Ishikawa (cell line): ENCODE measurements around the gene RTN4RL1.

Experiments used
- CEBPB ChIP-seq: IDR thresholded peaks from 2 replicates; pipeline ENCODE4 v1.6.1; 2012
- CREB1 ChIP-seq: IDR thresholded peaks from 2 replicates; pipeline ENCODE4 v1.6.1; 2012; ENCODE audit warnings: low read depth
- EGR1 ChIP-seq: IDR thresholded peaks from 2 replicates; pipeline ENCODE4 v1.6.1; 2012
- EP300 ChIP-seq: IDR thresholded peaks from 2 replicates; pipeline ENCODE4 v1.6.1; 2012; ENCODE audit warnings: borderline replicate concordance
- NFIC ChIP-seq: IDR thresholded peaks from 2 replicates; pipeline ENCODE4 v1.6.1; 2012
- RAD21 ChIP-seq: IDR thresholded peaks from 2 replicates; pipeline ENCODE4 v1.6.1; 2012; ENCODE audit warnings: low read depth
- TCF12 ChIP-seq: IDR thresholded peaks from 2 replicates; pipeline ENCODE4 v1.6.1; 2012; ENCODE audit warnings: low read depth
- YY1 ChIP-seq: IDR thresholded peaks from 2 replicates; pipeline ENCODE4 v1.6.1; 2012; ENCODE audit warnings: low read depth
- ZBTB7A ChIP-seq: IDR thresholded peaks from 2 replicates; pipeline ENCODE4 v1.6.1; 2012; ENCODE audit warnings: low read depth
- TF ChIP-seq, protein P1 (sequence below): IDR thresholded peaks from 2 replicates; pipeline ENCODE4 v1.6.1; 2012; ENCODE audit warnings: low read depth, mild to moderate bottlenecking

DNA sequence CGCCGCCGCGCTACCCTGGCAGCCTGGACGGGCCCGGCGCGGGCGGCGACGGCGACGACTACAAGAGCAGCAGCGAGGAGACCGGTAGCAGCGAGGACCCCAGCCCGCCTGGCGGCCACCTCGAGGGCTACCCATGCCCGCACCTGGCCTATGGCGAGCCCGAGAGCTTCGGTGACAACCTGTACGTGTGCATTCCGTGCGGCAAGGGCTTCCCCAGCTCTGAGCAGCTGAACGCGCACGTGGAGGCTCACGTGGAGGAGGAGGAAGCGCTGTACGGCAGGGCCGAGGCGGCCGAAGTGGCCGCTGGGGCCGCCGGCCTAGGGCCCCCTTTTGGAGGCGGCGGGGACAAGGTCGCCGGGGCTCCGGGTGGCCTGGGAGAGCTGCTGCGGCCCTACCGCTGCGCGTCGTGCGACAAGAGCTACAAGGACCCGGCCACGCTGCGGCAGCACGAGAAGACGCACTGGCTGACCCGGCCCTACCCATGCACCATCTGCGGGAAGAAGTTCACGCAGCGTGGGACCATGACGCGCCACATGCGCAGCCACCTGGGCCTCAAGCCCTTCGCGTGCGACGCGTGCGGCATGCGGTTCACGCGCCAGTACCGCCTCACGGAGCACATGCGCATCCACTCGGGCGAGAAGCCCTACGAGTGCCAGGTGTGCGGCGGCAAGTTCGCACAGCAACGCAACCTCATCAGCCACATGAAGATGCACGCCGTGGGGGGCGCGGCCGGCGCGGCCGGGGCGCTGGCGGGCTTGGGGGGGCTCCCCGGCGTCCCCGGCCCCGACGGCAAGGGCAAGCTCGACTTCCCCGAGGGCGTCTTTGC, 32.8 kb upstream of the RTN4RL1 start:
- TF ChIP-seq EGR1 (no peak), EP300 (no peak), RAD21 (no peak), YY1 (no peak), ZBTB7A (no peak), TCF12 (no peak), CREB1 (no peak), CEBPB (no peak), NFIC (no peak)
- TF ChIP-seq, protein P1, sequence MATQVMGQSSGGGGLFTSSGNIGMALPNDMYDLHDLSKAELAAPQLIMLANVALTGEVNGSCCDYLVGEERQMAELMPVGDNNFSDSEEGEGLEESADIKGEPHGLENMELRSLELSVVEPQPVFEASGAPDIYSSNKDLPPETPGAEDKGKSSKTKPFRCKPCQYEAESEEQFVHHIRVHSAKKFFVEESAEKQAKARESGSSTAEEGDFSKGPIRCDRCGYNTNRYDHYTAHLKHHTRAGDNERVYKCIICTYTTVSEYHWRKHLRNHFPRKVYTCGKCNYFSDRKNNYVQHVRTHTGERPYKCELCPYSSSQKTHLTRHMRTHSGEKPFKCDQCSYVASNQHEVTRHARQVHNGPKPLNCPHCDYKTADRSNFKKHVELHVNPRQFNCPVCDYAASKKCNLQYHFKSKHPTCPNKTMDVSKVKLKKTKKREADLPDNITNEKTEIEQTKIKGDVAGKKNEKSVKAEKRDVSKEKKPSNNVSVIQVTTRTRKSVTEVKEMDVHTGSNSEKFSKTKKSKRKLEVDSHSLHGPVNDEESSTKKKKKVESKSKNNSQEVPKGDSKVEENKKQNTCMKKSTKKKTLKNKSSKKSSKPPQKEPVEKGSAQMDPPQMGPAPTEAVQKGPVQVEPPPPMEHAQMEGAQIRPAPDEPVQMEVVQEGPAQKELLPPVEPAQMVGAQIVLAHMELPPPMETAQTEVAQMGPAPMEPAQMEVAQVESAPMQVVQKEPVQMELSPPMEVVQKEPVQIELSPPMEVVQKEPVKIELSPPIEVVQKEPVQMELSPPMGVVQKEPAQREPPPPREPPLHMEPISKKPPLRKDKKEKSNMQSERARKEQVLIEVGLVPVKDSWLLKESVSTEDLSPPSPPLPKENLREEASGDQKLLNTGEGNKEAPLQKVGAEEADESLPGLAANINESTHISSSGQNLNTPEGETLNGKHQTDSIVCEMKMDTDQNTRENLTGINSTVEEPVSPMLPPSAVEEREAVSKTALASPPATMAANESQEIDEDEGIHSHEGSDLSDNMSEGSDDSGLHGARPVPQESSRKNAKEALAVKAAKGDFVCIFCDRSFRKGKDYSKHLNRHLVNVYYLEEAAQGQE = no peak
